Ovary (tissue), 3 donors: Measurements from ENCODE around the gene NELL1.

Source experiments
- CTCF ChIP-seq, 3 donors: fragments of 450-650 bp in 2 of 3; fragments of 200-600 bp in 1 of 3; IDR thresholded peaks; one replicate each; pipeline versions ENCODE4 v1.5.1 to v1.8.0; 2016 to 2022; ENCODE audit warnings: antibody characterized with exemption in 3 of 3, mild to moderate bottlenecking in 1 of 3
- POLR2A ChIP-seq: fragments of 450-650 bp; IDR thresholded peaks from one replicate; pipeline ENCODE4 v1.6.1; 2017; ENCODE audit warnings: antibody characterized with exemption, mild to moderate bottlenecking, moderate library complexity
- donor health status: DM: no; HTN: no; CAD: no.

GRCh38 chr11:20623252-20623651, 46.1 kb upstream of the NELL1 start:
- no peak for TF ChIP-seq CTCF (IDR thresholded peaks at IDR 0.05)
- TF ChIP-seq POLR2A, result no peak
